Measurements from ENCODE around the gene ZDHHC19.
"Not testable (repeated sequence)": the region's sequence is repeated elsewhere in the genome, so short reads cannot be mapped to it uniquely, and the experiment has no call there.

ZDHHC19 gene

GRCh38 chr3:196195664-196196265 is 15.4 kb downstream of the ZDHHC19 start:
- H3K27ac Mint-ChIP-seq: no peak overlapping the region
- H3K4me1 Mint-ChIP-seq: peaks cover 18% of the 10 kb centered on the region

GRCh38 chr3:196194542-196194915 is 16.7 kb downstream of the ZDHHC19 start:
- no peaks in the 10 kb centered on the region for H3K36me3 Mint-ChIP-seq
- peaks cover 18% of the 10 kb centered on the region for H3K4me1 Mint-ChIP-seq
- no peaks in the 10 kb centered on the region for H3K9me3 Mint-ChIP-seq
- H3K27ac Mint-ChIP-seq: no peak overlapping the region
- H3K4me3 Mint-ChIP-seq: no peak overlapping the region
- H3K27me3 Mint-ChIP-seq: no peaks in the 10 kb centered on the region

More at GRCh38 chr3:196195664-196196265, 15.4 kb downstream of the ZDHHC19 start:
- Mint-ChIP-seq H3K36me3 (no peaks in the 10 kb centered on the region), H3K9me3 (no peaks in the 10 kb centered on the region), H3K4me3 (no peak overlapping the region), H3K27me3 (no peaks in the 10 kb centered on the region)

GRCh38 chr3:196193736-196194541 is 17.3 kb downstream of the ZDHHC19 start:
- H3K4me3 Mint-ChIP-seq: no peak overlapping the region

GRCh38 chr3:196193133-196193735 is 18.0 kb downstream of the ZDHHC19 start:
- peaks cover 18% of the 10 kb centered on the region for H3K4me1 Mint-ChIP-seq
- no peaks in the 10 kb centered on the region for H3K27me3 Mint-ChIP-seq
- peak overlapping the region; percentile 46 for H3K27ac Mint-ChIP-seq
- no peaks in the 10 kb centered on the region for H3K36me3 Mint-ChIP-seq
- no peaks in the 10 kb centered on the region for H3K9me3 Mint-ChIP-seq
- no peak overlapping the region for H3K4me3 Mint-ChIP-seq

More at GRCh38 chr3:196193736-196194541, 17.3 kb downstream of the ZDHHC19 start:
- peaks cover 18% of the 10 kb centered on the region for H3K4me1 Mint-ChIP-seq
- peak overlapping the region; percentile 41 for H3K27ac Mint-ChIP-seq
- H3K36me3 Mint-ChIP-seq: no peaks in the 10 kb centered on the region
- no peaks in the 10 kb centered on the region for H3K27me3 Mint-ChIP-seq
- H3K9me3 Mint-ChIP-seq: no peaks in the 10 kb centered on the region

- peak overlapping the region; percentile 11 for H3K4me3 Mint-ChIP-seq
- H3K9me3 Mint-ChIP-seq: no peaks in the 10 kb centered on the region
- H3K36me3 Mint-ChIP-seq: no peaks in the 10 kb centered on the region
- no peaks in the 10 kb centered on the region for H3K27me3 Mint-ChIP-seq
- peak overlapping the region; percentile 43 for H3K27ac Mint-ChIP-seq
- H3K4me1 Mint-ChIP-seq: peaks cover 18% of the 10 kb centered on the region
Measured at GRCh38 chr3:196192524-196193051, 18.6 kb downstream of the ZDHHC19 start.

GRCh38 chr3:196192036-196192523 is 19.1 kb downstream of the ZDHHC19 start:
- Mint-ChIP-seq H3K36me3 (no peaks in the 10 kb centered on the region), H3K9me3 (no peaks in the 10 kb centered on the region), H3K4me3 (peak overlapping the region; percentile 11), H3K27me3 (no peaks in the 10 kb centered on the region), H3K4me1 (peaks cover 19% of the 10 kb centered on the region), H3K27ac (peak overlapping the region; percentile 51)

GRCh38 chr3:196189566-196190347 is 21.4 kb downstream of the ZDHHC19 start:
- Mint-ChIP-seq H3K4me1 (peaks cover 23% of the 10 kb centered on the region), H3K27me3 (no peaks in the 10 kb centered on the region), H3K36me3 (no peaks in the 10 kb centered on the region), H3K27ac (no peak overlapping the region), H3K9me3 (no peaks in the 10 kb centered on the region), H3K4me3 (no peak overlapping the region)

- no peaks in the 10 kb centered on the region for H3K27me3 Mint-ChIP-seq
- H3K9me3 Mint-ChIP-seq: no peaks in the 10 kb centered on the region
- no peaks in the 10 kb centered on the region for H3K36me3 Mint-ChIP-seq
- no peak overlapping the region for H3K27ac Mint-ChIP-seq
- H3K4me3 Mint-ChIP-seq: no peak overlapping the region
- peaks cover 16% of the 10 kb centered on the region for H3K4me1 Mint-ChIP-seq
Measured at GRCh38 chr3:196186651-196187573, 24.3 kb downstream of the ZDHHC19 start.

- H3K4me3 Mint-ChIP-seq: no peak overlapping the region
- H3K9me3 Mint-ChIP-seq: no peaks in the 10 kb centered on the region
- H3K27me3 Mint-ChIP-seq: no peaks in the 10 kb centered on the region
- no peak overlapping the region for H3K27ac Mint-ChIP-seq
- no peaks in the 10 kb centered on the region for H3K36me3 Mint-ChIP-seq
- H3K4me1 Mint-ChIP-seq: peaks cover 21% of the 10 kb centered on the region
Measured at GRCh38 chr3:196184881-196185280, 26.3 kb downstream of the ZDHHC19 start.

- H3K27ac Mint-ChIP-seq, H3K36me3 Mint-ChIP-seq, H3K27me3 Mint-ChIP-seq, H3K4me3 Mint-ChIP-seq, H3K9me3 Mint-ChIP-seq: not testable (repeated sequence)
- peaks cover 29% of the 10 kb centered on the region for H3K4me1 Mint-ChIP-seq
Measured at GRCh38 chr3:196184169-196184432, 27.1 kb downstream of the ZDHHC19 start.

- Mint-ChIP-seq H3K4me3 (no peak overlapping the region), H3K27ac (peak overlapping the region; percentile 30), H3K27me3 (no peaks in the 10 kb centered on the region), H3K36me3 (no peaks in the 10 kb centered on the region), H3K4me1 (peaks cover 31% of the 10 kb centered on the region), H3K9me3 (no peaks in the 10 kb centered on the region)
Measured at GRCh38 chr3:196181127-196181546, 30.1 kb downstream of the ZDHHC19 start.

- H3K4me3 Mint-ChIP-seq: no peak overlapping the region
- H3K4me1 Mint-ChIP-seq: peaks cover 31% of the 10 kb centered on the region
- H3K36me3 Mint-ChIP-seq: no peaks in the 10 kb centered on the region
- H3K27ac Mint-ChIP-seq: no peak overlapping the region
- no peaks in the 10 kb centered on the region for H3K27me3 Mint-ChIP-seq
- H3K9me3 Mint-ChIP-seq: no peaks in the 10 kb centered on the region
Measured at GRCh38 chr3:196180346-196180745, 30.9 kb downstream of the ZDHHC19 start.

GRCh38 chr3:196179380-196180308 is 31.6 kb downstream of the ZDHHC19 start:
- Mint-ChIP-seq H3K36me3 (no peaks in the 10 kb centered on the region), H3K4me1 (peaks cover 31% of the 10 kb centered on the region), H3K9me3 (no peaks in the 10 kb centered on the region), H3K4me3 (peak overlapping the region; percentile 80), H3K27ac (peak overlapping the region; percentile 97), H3K27me3 (no peaks in the 10 kb centered on the region)

GRCh38 chr3:196178993-196179379 is 32.2 kb downstream of the ZDHHC19 start:
- H3K4me3 Mint-ChIP-seq: peak overlapping the region; percentile 80
- peak overlapping the region; percentile 97 for H3K27ac Mint-ChIP-seq
- no peaks in the 10 kb centered on the region for H3K27me3 Mint-ChIP-seq
- no peaks in the 10 kb centered on the region for H3K9me3 Mint-ChIP-seq
- peaks cover 31% of the 10 kb centered on the region for H3K4me1 Mint-ChIP-seq
- no peaks in the 10 kb centered on the region for H3K36me3 Mint-ChIP-seq
